NB4 (cell line): ENCODE results near the gene C5AR1.

Source experiments
- DNase-seq: peaks from one replicate; pipeline ENCODE4 v3.0.0; 2010; ENCODE audit warnings: low read depth
- H3K4me3 ChIP-seq: one replicate; pipeline ENCODE4 v1.5.1; 2011; ENCODE audit warnings: mild to moderate bottlenecking, low read depth, low read length, moderate library complexity
- CTCF ChIP-seq: IDR thresholded peaks from one replicate; pipeline ENCODE4 v1.5.1; 2012; ENCODE audit warnings: low read depth, low read length
- MAX ChIP-seq: IDR thresholded peaks from 2 replicates; pipeline ENCODE4 v1.6.1; 2011; ENCODE audit warnings: low read depth, low read length
- MYC ChIP-seq: IDR thresholded peaks from 2 replicates; pipeline ENCODE4 v1.6.1; 2011; ENCODE audit warnings: low read depth, low read length
- POLR2A ChIP-seq: IDR thresholded peaks from 2 replicates; pipeline ENCODE4 v1.6.1; 2011; ENCODE audit warnings: mild to moderate bottlenecking; ENCODE audit not compliant: insufficient read length; ENCODE audit errors: extremely low read depth

The C5AR1 gene

GRCh38 chr19:47322058-47322457 is 12.4 kb downstream of the C5AR1 start:
- TF ChIP-seq CTCF (no peak), MAX (no peak)
- DNase-seq = peak; percentile 76
- H3K4me3 ChIP-seq = no peak overlapping the region

- no peak overlapping the region for H3K4me3 ChIP-seq
- no peak for DNase-seq
- TF ChIP-seq MAX (no peak), MYC (no peak), CTCF (no peak), POLR2A (no peak)
These were observed 13.7 kb downstream of the C5AR1 start for GRCh38 chr19:47323409-47323808.

GRCh38 chr19:47323872-47324271 is 14.2 kb downstream of the C5AR1 start:
- no peak for TF ChIP-seq CTCF
- TF ChIP-seq POLR2A = no peak
- TF ChIP-seq MAX = no peak
- TF ChIP-seq MYC = no peak
- DNase-seq = no peak
- H3K4me3 ChIP-seq = no peak overlapping the region

- no peak for TF ChIP-seq CTCF
- no peak for TF ChIP-seq POLR2A
- TF ChIP-seq MYC = no peak
- TF ChIP-seq MAX = peak; percentile 67; the same call in 1 of the 2 replicates
- no peak overlapping the region for H3K4me3 ChIP-seq
These were observed 14.8 kb downstream of the C5AR1 start for GRCh38 chr19:47324502-47324901.

GRCh38 chr19:47330466-47330869 is 20.8 kb downstream of the C5AR1 start:
- H3K4me3 ChIP-seq = no peak overlapping the region
- TF ChIP-seq MYC (peak; percentile 43; the same call in 1 of the 2 replicates), CTCF (no peak), MAX (peak; percentile 25; the same call in 1 of the 2 replicates)
- DNase-seq = peak; percentile 85

More at GRCh38 chr19:47324502-47324901, 14.8 kb downstream of the C5AR1 start:
- DNase-seq = peak; percentile 92

GRCh38 chr19:47331490-47331889 is 21.8 kb downstream of the C5AR1 start:
- DNase-seq = no peak
- TF ChIP-seq CTCF (no peak), MYC (no peak), POLR2A (no peak), MAX (no peak)
- no peak overlapping the region for H3K4me3 ChIP-seq
